GM12878 (cell line): ENCODE results near the gene ERC2. TPM values are rescaled to one million over a fixed set of nuclear protein-coding genes. Genes with fewer than 3 reads are reported as not detected.

Experiments used
- ATAC-seq: fragments of 200-7000 bp; cut with Tn5 transposase; 3 replicates; pipeline ENCODE4 v1.9.1; 2020; ENCODE audit warnings: mild to moderate bottlenecking, moderate library complexity
- BruUV-seq: library from RNA; stranded (reverse); fragments of 400-500 nt; replicated peaks from 2 replicates; lab custom pipeline; 2021; lab: Mats Ljungman, UMichigan
- CTCF ChIA-PET: fragments of 300-600 bp; sonication (Branson Sonifier 250); formaldehyde crosslinking; extraction: SDS; loops from one replicate; lab custom pipeline; 2021; ENCODE audit warnings: inconsistent platforms; lab: Yijun Ruan, JAX
- POLR2A ChIA-PET: fragments of 350-600 bp; formaldehyde crosslinking; extraction: SDS; loops from one replicate; lab custom pipeline; 2021; ENCODE audit warnings: inconsistent platforms; lab: Charles Lee
- RAD21 ChIA-PET: fragments of 300-600 bp; sonication (Branson Sonifier 250); formaldehyde crosslinking; loops from one replicate; lab custom pipeline; 2023; ENCODE audit warnings: antibody characterized with exemption; ENCODE audit not compliant: unreplicated experiment; lab: Charles Lee
- SMC1A ChIA-PET: fragments of 300-600 bp; sonication (Branson Sonifier 250); formaldehyde crosslinking; loops from one replicate; lab custom pipeline; 2023; ENCODE audit not compliant: unreplicated experiment, uncharacterized antibody; lab: Charles Lee
- DNase-seq: peaks from one replicate; pipeline ENCODE4 v3.0.0-alpha.2; 2011; ENCODE audit warnings: low read depth, low spot score
- FAIRE-seq: peaks from 3 replicates; lab custom pipeline; 2011; peaks lifted over from hg19 to GRCh38; lab: Jason Lieb, UNC
- H2AFZ ChIP-seq: 2 replicates; pipeline ENCODE4 v1.6.0; 2011; ENCODE audit warnings: low read depth, low read length, control low read depth; ENCODE audit not compliant: control insufficient read depth
- H3K27ac ChIP-seq: 2 replicates; pipeline ENCODE4 v1.5.1; 2011; ENCODE audit warnings: control low read depth; ENCODE audit not compliant: control insufficient read depth, insufficient read depth
- H3K27me3 ChIP-seq, 2 experiments: replicated peaks in 1 of 2; 2 replicates each; pipeline versions ENCODE4 v1.6.0 to v1.6.1; 2011; ENCODE audit warnings: low read length in 1 of 2; ENCODE audit not compliant: control insufficient read depth in 2 of 2, insufficient read depth in 2 of 2
- H3K36me3 ChIP-seq, 2 experiments: 2 replicates each; pipeline ENCODE4 v1.5.1; 2011; ENCODE audit warnings: low read length in 1 of 2; ENCODE audit not compliant: control insufficient read depth in 2 of 2, insufficient read depth in 2 of 2
- H3K4me1 ChIP-seq: 2 replicates; pipeline ENCODE4 v1.6.1; 2011; ENCODE audit warnings: mild to moderate bottlenecking, low read length, moderate library complexity, mixed read lengths; ENCODE audit not compliant: control insufficient read depth, insufficient read depth
- H3K4me2 ChIP-seq: 2 replicates; pipeline ENCODE4 v1.6.0; 2011; ENCODE audit warnings: control low read depth; ENCODE audit not compliant: control insufficient read depth, insufficient read depth
- H3K4me3 ChIP-seq: fragments of 200-600 bp; sonication (generic); 2 replicates; pipeline ENCODE4 v1.5.1; 2016
- H3K79me2 ChIP-seq: 2 replicates; pipeline ENCODE4 v1.6.0; 2011; ENCODE audit warnings: low read length; ENCODE audit not compliant: control insufficient read depth, insufficient read depth
- H3K9ac ChIP-seq: 2 replicates; pipeline ENCODE4 v1.8.0; 2011; ENCODE audit warnings: low read length, control low read depth, mixed read lengths; ENCODE audit not compliant: control insufficient read depth, insufficient read depth
- H3K9me3 ChIP-seq: replicated peaks from 3 replicates; pipeline ENCODE4 v1.5.1; 2011; ENCODE audit warnings: mild to moderate bottlenecking, low read length; ENCODE audit not compliant: control insufficient read depth, insufficient read depth
- H4K20me1 ChIP-seq: 2 replicates; pipeline ENCODE4 v1.6.0; 2011; ENCODE audit not compliant: control insufficient read depth, insufficient read depth
- BACH1 ChIP-seq: fragments of 450-650 bp; IDR thresholded peaks from 2 replicates; pipeline ENCODE4 v1.6.1; 2017; ENCODE audit warnings: mild to moderate bottlenecking, borderline replicate concordance
- BMI1 ChIP-seq: fragments of 450-650 bp; IDR thresholded peaks from 2 replicates; pipeline ENCODE4 v1.6.1; 2016; ENCODE audit warnings: mild to moderate bottlenecking, moderate library complexity, borderline replicate concordance
- FOXM1 ChIP-seq: IDR thresholded peaks from 2 replicates; pipeline ENCODE4 v1.6.1; 2012; ENCODE audit warnings: low read depth, mild to moderate bottlenecking, inconsistent platforms, low read length, moderate library complexity
- HSF1 ChIP-seq: fragments of 150-350 bp; IDR thresholded peaks from 2 replicates; pipeline ENCODE4 v1.6.1; 2014; ENCODE audit warnings: mild to moderate bottlenecking, low read depth, low read length
- KLF5 ChIP-seq: fragments of 450-650 bp; IDR thresholded peaks from 2 replicates; pipeline ENCODE4 v1.6.1; 2014; ENCODE audit warnings: mild to moderate bottlenecking; ENCODE audit not compliant: partially characterized antibody
- MTA2 ChIP-seq: fragments of 450-650 bp; IDR thresholded peaks from 2 replicates; pipeline ENCODE4 v1.6.1; 2016; ENCODE audit warnings: low read depth, mild to moderate bottlenecking, moderate library complexity
- PAX5 ChIP-seq: IDR thresholded peaks from 2 replicates; pipeline ENCODE4 v1.6.1; 2011; ENCODE audit warnings: low read depth, low read length, borderline replicate concordance
- POLR2A ChIP-seq: IDR thresholded peaks from 2 replicates; pipeline ENCODE4 v1.6.1; 2011; ENCODE audit warnings: low read depth, mild to moderate bottlenecking, low read length
- RBBP5 ChIP-seq: fragments of 200-600 bp; sonication (generic); conservative IDR thresholded peaks from 2 replicates; pipeline ENCODE4 v1.6.1; 2016
- SIN3A ChIP-seq: IDR thresholded peaks from 2 replicates; pipeline ENCODE4 v1.6.1; 2012; ENCODE audit warnings: low read depth, low read length, improper control_type of control experiment
- SIX5 ChIP-seq: IDR thresholded peaks from 2 replicates; pipeline ENCODE4 v1.6.1; 2011; ENCODE audit warnings: mild to moderate bottlenecking, low read depth, low read length, moderate library complexity; ENCODE audit not compliant: severe bottlenecking
- USF1 ChIP-seq: IDR thresholded peaks from 2 replicates; pipeline ENCODE4 v1.6.1; 2011; ENCODE audit warnings: borderline replicate concordance, low read depth, mild to moderate bottlenecking, moderate library complexity, mixed read lengths, low read length; ENCODE audit not compliant: insufficient read depth; ENCODE audit errors: extremely low read length
- USF2 ChIP-seq: IDR thresholded peaks from 2 replicates; pipeline ENCODE4 v1.6.1; 2011; ENCODE audit warnings: low read depth, low read length, improper control_type of control experiment, borderline replicate concordance
- ZNF217 ChIP-seq: fragments of 450-650 bp; IDR thresholded peaks from 2 replicates; pipeline ENCODE4 v1.6.1; 2017; ENCODE audit warnings: antibody characterized with exemption, mild to moderate bottlenecking
- ZNF274 ChIP-seq: IDR thresholded peaks from one replicate; pipeline ENCODE4 v1.8.0; 2011; ENCODE audit not compliant: insufficient read length, insufficient read depth
- ZNF687 ChIP-seq: fragments of 450-650 bp; IDR thresholded peaks from 2 replicates; pipeline ENCODE4 v1.6.1; 2017; ENCODE audit warnings: mild to moderate bottlenecking, moderate library complexity
- WGBS: methylation state at CpG from one replicate; pipeline ENCODE4 v1.1.6; 2016; ENCODE audit warnings: low lambda C conversion rate; ENCODE audit not compliant: insufficient replicate concordance, insufficient coverage; ENCODE audit errors: missing lambda C conversion rate; 5-methylcytosine and 5-hydroxymethylcytosine counted together
- in situ Hi-C: fragments of 300-500 bp; cut with MboI; formaldehyde crosslinking; loops from 9 replicates; pipeline ENCODE4 v1.14.3; 2018; ENCODE audit warnings: mixed read lengths
- intact Hi-C: fragments of 100-400 bp; cut with micrococcal nuclease; formaldehyde crosslinking; loops from one replicate; pipeline ENCODE4 v1.14.2; 2022; ENCODE audit not compliant: unreplicated experiment
- polyA plus RNA-seq, 11 experiments: library from polyadenylated mRNA; depleted of rRNA in 4 of 11; unstranded in 6 of 11; stranded (reverse) in 5 of 11; fragments of >200 nt; fragmentation: Nextera tagmentation in 4 of 11; fragmentation: Illumina TruSeq in 1 of 11; extraction: Ambion mirVana in 4 of 11; extraction: Trizol in 1 of 11; gene quantifications; 1 replicate in 1 of 11; 2 replicates in 10 of 11; pipeline versions ENCODE4 v1.2.1 to v1.2.3, GENCODE V29; 2011 to 2016; ENCODE audit warnings: inconsistent platforms in 2 of 11, missing spikeins in 2 of 11, low read depth in 1 of 11
- total RNA-seq, 4 experiments: library from RNA; depleted of rRNA in 3 of 4; stranded (reverse); fragments of >200 nt in 3 of 4; fragmentation: Illumina TruSeq in 1 of 4; extraction: Trizol in 1 of 4; gene quantifications; 2 replicates each; pipeline versions ENCODE4 v1.2.1 to v1.2.3, GENCODE V29; 2013 to 2021

Gene ERC2
- total and polyA plus RNA-seq, 10 of the 15 experiments (the other 5 are each of a cell fraction or from before 2014, with no cell fraction given), result 0.06 to 1.4 (median 0.12) TPM; not detected in 3

GRCh38 chr3:56361731-56362130 is 106.5 kb downstream of the ERC2 start:
- RAD21 ChIA-PET, result no interaction called here
- Histone ChIP-seq H4K20me1 (no peaks in the 10 kb centered on the region), H3K36me3 (no peaks in the 10 kb centered on the region), H3K79me2 (no peaks in the 10 kb centered on the region), H2AFZ (no peak overlapping the region), H3K4me1 (no peaks in the 10 kb centered on the region), H3K9ac (no peak overlapping the region), H3K27me3 (no peaks in the 10 kb centered on the region), H3K4me3 (no peak overlapping the region), H3K9me3 (no peaks in the 10 kb centered on the region), H3K27ac (no peak overlapping the region), H3K4me2 (no peak overlapping the region)
- ATAC-seq (no peak), DNase-seq (no peak), FAIRE-seq (no peak)
- in situ Hi-C loops (no loop called here), intact Hi-C loops (no loop called here)
- SMC1A ChIA-PET, result no interaction called here
- CTCF ChIA-PET, result interaction anchor here (1.6 kb wide), 1 partner anchor 11 kb away, joined by 3 read pairs; no protein-coding TSS in a partner anchor
- 7% methylated on average over 2 of the region's 2 CpGs for WGBS
- TF ChIP-seq USF1, result no peak
- TF ChIP-seq BMI1, result no peak
- no peak for TF ChIP-seq POLR2A
- TF ChIP-seq PAX5, result no peak
- TF ChIP-seq FOXM1, result no peak
- no peak for TF ChIP-seq KLF5
- no peak for TF ChIP-seq ZNF217
- TF ChIP-seq ZNF274, result no peak
- TF ChIP-seq BACH1, result no peak
- no peak for TF ChIP-seq MTA2
- TF ChIP-seq RBBP5, result no peak
- no peak for TF ChIP-seq SIN3A
- no peak for TF ChIP-seq ZNF687
- no peak for TF ChIP-seq HSF1
- no peak for TF ChIP-seq SIX5
- no peak for TF ChIP-seq USF2
- no TSS peak for BruUV-seq
- POLR2A ChIA-PET, result no interaction called here
